ENCODE data around the gene TNFAIP2.

Gene TNFAIP2

GRCh38 chr14:103133210-103134140 lies 10.2 kb downstream of the TNFAIP2 start:
- Histone ChIP-seq H3K9me3 (ENCODE audit: control insufficient read depth, insufficient read depth, low read depth, low read length) (no peaks in the 10 kb centered on the region), H3K4me3 (ENCODE audit: low read depth, low read length) (no peak overlapping the region), H3K36me3 (ENCODE audit: control insufficient read depth, insufficient read depth, low read length) (peaks cover 50% of the 10 kb centered on the region), H3K9ac (ENCODE audit: low read length) (no peak overlapping the region), H3K27ac (ENCODE audit: low read depth, low read length) (no peak overlapping the region), H3K27me3 (ENCODE audit: control insufficient read depth, insufficient read depth, low read length) (no peaks in the 10 kb centered on the region; the same call in 1 of the 2 replicates), H3K4me1 (ENCODE audit: control insufficient read depth, insufficient read depth, low read length) (peaks cover 12% of the 10 kb centered on the region)

- Histone ChIP-seq H3K27ac (ENCODE audit: low read depth, low read length) (no peak overlapping the region), H3K4me3 (ENCODE audit: low read depth, low read length) (no peak overlapping the region), H3K9me3 (ENCODE audit: control insufficient read depth, insufficient read depth, low read depth, low read length) (no peaks in the 10 kb centered on the region), H3K36me3 (ENCODE audit: control insufficient read depth, insufficient read depth, low read length) (peaks cover 50% of the 10 kb centered on the region), H3K9ac (ENCODE audit: low read length) (no peak overlapping the region), H3K27me3 (ENCODE audit: control insufficient read depth, insufficient read depth, low read length) (no peaks in the 10 kb centered on the region; the same call in 1 of the 2 replicates), H3K4me1 (ENCODE audit: control insufficient read depth, insufficient read depth, low read length) (peaks cover 15% of the 10 kb centered on the region)
These were observed 11.1 kb downstream of the TNFAIP2 start for GRCh38 chr14:103134405-103134804.

- H3K9me3 ChIP-seq (ENCODE audit: control insufficient read depth, insufficient read depth, low read depth, low read length) = no peaks in the 10 kb centered on the region
- H3K27me3 ChIP-seq (ENCODE audit: control insufficient read depth, insufficient read depth, low read length) = no peaks in the 10 kb centered on the region; the same call in 1 of the 2 replicates
- H3K9ac ChIP-seq (ENCODE audit: low read length) = no peak overlapping the region
- H3K36me3 ChIP-seq (ENCODE audit: control insufficient read depth, insufficient read depth, low read length) = peaks cover 47% of the 10 kb centered on the region
- H3K4me1 ChIP-seq (ENCODE audit: control insufficient read depth, insufficient read depth, low read length) = peaks cover 20% of the 10 kb centered on the region
- H3K27ac ChIP-seq (ENCODE audit: low read depth, low read length) = no peak overlapping the region
- H3K4me3 ChIP-seq (ENCODE audit: low read depth, low read length) = no peak overlapping the region
These were observed 11.7 kb downstream of the TNFAIP2 start for GRCh38 chr14:103134919-103135318.

DNA sequence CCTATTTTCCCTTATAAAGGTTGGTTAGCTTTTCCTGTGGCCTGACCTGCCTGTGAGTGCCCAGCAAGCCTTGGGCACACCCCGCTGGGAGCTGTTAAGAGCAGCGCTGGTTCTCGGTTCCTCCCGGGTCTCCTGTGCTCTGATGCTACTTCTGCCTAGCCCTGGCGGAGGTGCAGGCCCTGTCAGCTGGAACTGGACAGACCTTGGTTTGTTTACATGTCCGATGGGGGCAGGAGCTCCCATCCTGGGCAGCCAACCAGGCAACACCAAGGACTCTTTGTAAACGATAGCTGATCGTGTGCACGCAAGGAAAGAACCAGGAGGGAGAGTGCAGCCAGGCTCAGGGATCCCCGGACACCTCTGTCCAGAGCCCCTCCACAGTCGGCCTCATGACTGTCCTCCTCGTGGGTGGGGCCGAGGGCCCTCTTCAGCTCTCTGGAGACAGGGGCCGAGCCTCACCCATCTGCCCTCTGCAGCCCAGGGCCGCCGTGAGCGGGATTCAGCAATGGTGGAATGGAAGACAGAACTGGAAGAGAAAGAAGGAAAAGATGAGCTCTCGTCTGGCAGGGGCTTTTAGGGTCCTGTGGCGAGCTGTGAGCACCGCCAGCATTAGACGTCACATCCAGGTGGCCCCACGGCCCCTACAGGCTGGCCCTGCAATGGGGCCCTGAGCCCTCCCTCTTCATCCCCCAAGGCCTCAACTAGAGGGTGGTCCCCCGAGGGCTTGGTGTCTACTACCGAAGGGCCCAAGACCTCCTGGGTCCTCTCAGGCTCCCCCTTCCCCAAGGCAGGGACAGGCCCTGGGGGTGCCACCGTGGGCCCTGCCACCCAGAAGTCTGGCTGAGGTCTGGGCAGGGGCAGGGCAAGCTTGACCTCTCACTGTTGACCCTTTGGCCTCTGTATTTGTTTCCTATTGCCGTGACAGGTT lies 12.3 kb downstream of the TNFAIP2 start:
- no peak overlapping the region for H3K9ac ChIP-seq (ENCODE audit: low read length)
- H3K9me3 ChIP-seq (ENCODE audit: control insufficient read depth, insufficient read depth, low read depth, low read length) = no peaks in the 10 kb centered on the region
- no peak overlapping the region for H3K27ac ChIP-seq (ENCODE audit: low read depth, low read length)
- H3K4me1 ChIP-seq (ENCODE audit: control insufficient read depth, insufficient read depth, low read length) = peaks cover 20% of the 10 kb centered on the region
- H3K27me3 ChIP-seq (ENCODE audit: control insufficient read depth, insufficient read depth, low read length) = no peaks in the 10 kb centered on the region; the same call in 1 of the 2 replicates
- peaks cover 40% of the 10 kb centered on the region for H3K36me3 ChIP-seq (ENCODE audit: control insufficient read depth, insufficient read depth, low read length)
- no peak overlapping the region for H3K4me3 ChIP-seq (ENCODE audit: low read depth, low read length)

DNA sequence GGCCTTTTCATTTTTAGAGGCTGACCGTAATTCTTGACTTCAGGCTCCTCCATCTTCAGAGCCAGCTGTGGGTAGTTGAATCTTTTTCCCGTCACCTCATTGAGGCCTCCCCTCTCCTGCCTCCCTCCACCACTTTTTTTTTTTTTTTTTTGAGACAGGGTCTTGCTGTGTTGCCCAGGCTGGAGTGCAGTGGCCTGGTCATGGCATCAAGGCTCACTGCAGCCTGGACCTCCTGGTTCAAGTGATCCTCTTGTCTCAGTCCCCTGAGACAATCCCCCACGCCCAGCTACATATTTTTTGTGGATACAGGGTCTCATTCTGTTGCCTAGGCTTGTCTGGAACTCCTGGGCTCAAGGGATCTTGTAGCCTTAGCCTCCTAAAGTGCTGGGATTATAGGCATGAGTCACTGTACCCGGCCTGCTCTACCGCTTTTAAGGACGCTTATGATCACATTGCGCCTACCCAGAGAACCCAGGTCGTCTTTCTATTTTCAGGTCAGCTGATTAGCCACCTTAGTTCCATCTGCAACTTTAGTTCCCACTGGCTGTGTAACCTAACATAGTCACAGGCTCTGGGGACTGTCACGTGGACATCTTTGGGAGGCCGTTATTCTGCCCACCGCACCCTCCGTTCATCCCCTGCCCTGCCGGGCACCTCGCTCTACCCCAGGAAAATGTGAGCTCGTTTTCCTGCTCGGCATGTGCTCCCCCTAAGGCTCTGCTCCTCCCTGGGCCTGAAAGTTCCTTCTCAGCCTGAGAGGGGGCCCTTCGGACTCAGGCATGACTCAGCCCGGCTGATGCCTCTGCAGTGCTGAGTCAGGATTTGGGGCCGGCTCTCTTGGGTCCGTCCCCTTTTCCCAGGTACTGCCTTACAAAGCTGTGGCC lies 13.4 kb downstream of the TNFAIP2 start:
- Histone ChIP-seq H3K27ac (ENCODE audit: low read depth, low read length) (no peak overlapping the region; the same call in 1 of the 2 replicates), H3K9ac (ENCODE audit: low read length) (no peak overlapping the region), H3K4me1 (ENCODE audit: control insufficient read depth, insufficient read depth, low read length) (peaks cover 20% of the 10 kb centered on the region), H3K9me3 (ENCODE audit: control insufficient read depth, insufficient read depth, low read depth, low read length) (no peaks in the 10 kb centered on the region), H3K36me3 (ENCODE audit: control insufficient read depth, insufficient read depth, low read length) (peaks cover 31% of the 10 kb centered on the region), H3K4me3 (ENCODE audit: low read depth, low read length) (no peak overlapping the region), H3K27me3 (ENCODE audit: control insufficient read depth, insufficient read depth, low read length) (no peaks in the 10 kb centered on the region; the same call in 1 of the 2 replicates)

GRCh38 chr14:103137689-103138300 lies 14.5 kb downstream of the TNFAIP2 start:
- Histone ChIP-seq H3K4me1 (ENCODE audit: control insufficient read depth, insufficient read depth, low read length) (peaks cover 20% of the 10 kb centered on the region), H3K4me3 (ENCODE audit: low read depth, low read length) (0 out of 2 replicates have a peak overlapping the region, but pooled peaks have one; percentile 58)

DNA sequence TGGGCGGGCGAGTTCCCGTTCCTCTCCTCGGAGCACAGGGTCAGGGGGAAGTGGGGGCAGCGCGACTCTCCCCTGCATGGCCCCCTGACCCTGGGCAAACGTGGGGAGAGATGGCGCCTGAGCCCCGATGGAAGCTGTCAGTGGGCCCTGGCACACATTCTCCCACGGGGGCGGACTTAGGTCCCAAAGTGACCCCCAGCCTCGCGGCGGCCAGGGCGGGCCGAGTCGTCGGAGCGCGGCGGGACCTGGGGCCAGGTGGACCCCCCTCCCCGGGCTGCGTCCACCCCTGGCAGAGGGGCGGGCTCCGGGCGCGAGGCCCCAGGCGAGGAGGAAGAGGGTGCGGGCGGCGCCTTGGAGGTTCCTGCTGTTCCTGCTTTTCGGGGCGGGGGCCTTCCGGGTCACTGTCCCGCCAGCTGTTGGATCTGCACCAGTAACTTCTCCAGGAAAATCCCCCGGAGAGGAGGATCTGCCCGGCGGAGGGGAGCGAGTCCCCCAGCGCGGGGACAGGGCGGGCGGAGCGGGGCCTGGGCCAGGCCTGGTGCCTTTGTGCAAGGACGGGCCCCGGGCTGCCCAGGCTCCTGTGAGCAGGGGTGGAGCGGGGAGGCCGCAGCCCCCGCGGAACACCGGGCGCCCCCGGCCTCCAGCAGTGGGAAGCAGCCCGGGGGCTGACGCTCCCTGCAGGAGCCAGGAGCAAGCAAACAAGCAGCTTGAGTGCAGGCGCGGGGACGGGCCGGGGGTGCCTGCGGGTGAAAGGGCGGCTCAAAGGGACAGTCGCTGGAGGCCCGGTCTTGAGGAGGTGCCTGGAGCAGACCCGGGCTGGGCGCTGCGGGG lies 15.3 kb downstream of the TNFAIP2 start:
- Histone ChIP-seq H3K9me3 (ENCODE audit: control insufficient read depth, insufficient read depth, low read depth, low read length) (no peaks in the 10 kb centered on the region), H3K4me1 (ENCODE audit: control insufficient read depth, insufficient read depth, low read length) (peaks cover 20% of the 10 kb centered on the region), H3K4me3 (ENCODE audit: low read depth, low read length) (peak overlapping the region; percentile 58), H3K36me3 (ENCODE audit: control insufficient read depth, insufficient read depth, low read length) (peaks cover 22% of the 10 kb centered on the region), H3K27ac (ENCODE audit: low read depth, low read length) (no peak overlapping the region; the same call in 1 of the 2 replicates), H3K27me3 (ENCODE audit: control insufficient read depth, insufficient read depth, low read length) (no peaks in the 10 kb centered on the region; the same call in 1 of the 2 replicates), H3K9ac (ENCODE audit: low read length) (peak overlapping the region; percentile 62)

More at GRCh38 chr14:103137689-103138300, 14.5 kb downstream of the TNFAIP2 start:
- Histone ChIP-seq H3K27me3 (ENCODE audit: control insufficient read depth, insufficient read depth, low read length) (no peaks in the 10 kb centered on the region; the same call in 1 of the 2 replicates), H3K9ac (ENCODE audit: low read length) (no peak overlapping the region), H3K36me3 (ENCODE audit: control insufficient read depth, insufficient read depth, low read length) (peaks cover 29% of the 10 kb centered on the region), H3K9me3 (ENCODE audit: control insufficient read depth, insufficient read depth, low read depth, low read length) (no peaks in the 10 kb centered on the region), H3K27ac (ENCODE audit: low read depth, low read length) (no peak overlapping the region)

GRCh38 chr14:103139132-103140025 lies 16.1 kb downstream of the TNFAIP2 start:
- peak overlapping the region; percentile 62 for H3K9ac ChIP-seq (ENCODE audit: low read length)
- H3K27me3 ChIP-seq (ENCODE audit: control insufficient read depth, insufficient read depth, low read length) = no peaks in the 10 kb centered on the region; the same call in 1 of the 2 replicates
- H3K4me1 ChIP-seq (ENCODE audit: control insufficient read depth, insufficient read depth, low read length) = peaks cover 20% of the 10 kb centered on the region
- no peak overlapping the region for H3K27ac ChIP-seq (ENCODE audit: low read depth, low read length)
- H3K36me3 ChIP-seq (ENCODE audit: control insufficient read depth, insufficient read depth, low read length) = peaks cover 14% of the 10 kb centered on the region
- no peaks in the 10 kb centered on the region for H3K9me3 ChIP-seq (ENCODE audit: control insufficient read depth, insufficient read depth, low read depth, low read length)
- H3K4me3 ChIP-seq (ENCODE audit: low read depth, low read length) = peak overlapping the region; percentile 58
